Activated CD8-positive, alpha-beta T cell treated with anti-CD3 and anti-CD28 coated beads, Interleukin-2, amount 10 ng/mL, durations not matched to agents 7 days and 5 days (primary cell): ENCODE data around the gene OR6K3. TPM values are rescaled to one million over a fixed set of nuclear protein-coding genes. Genes with fewer than 3 reads are reported as not detected.

Source experiments
- ATAC-seq: fragments of 150-1000 bp; cut with Tn5 transposase; one replicate; pipeline ENCODE4 v1.10.0; 2021; ENCODE audit warnings: moderate library complexity
- CTCF ChIA-PET: fragments of 350-600 bp; sonication (Branson Sonifier 250); formaldehyde crosslinking; loops from one replicate; lab custom pipeline; 2021; ENCODE audit warnings: antibody characterized with exemption; lab: Charles Lee
- POLR2A ChIA-PET: fragments of 350-600 bp; sonication (Branson Sonifier 250); formaldehyde crosslinking; loops from one replicate; lab custom pipeline; 2021; ENCODE audit warnings: antibody characterized with exemption; lab: Charles Lee
- DNase-seq: peaks from one replicate; pipeline ENCODE4 v3.0.0-alpha.2; 2020
- H3K27ac Mint-ChIP-seq: one replicate; pipeline ENCODE4 v1.8.0; 2021; ENCODE audit warnings: mild to moderate bottlenecking, mixed read lengths
- H3K27me3 Mint-ChIP-seq: one replicate; pipeline ENCODE4 v1.8.0; 2021; ENCODE audit warnings: low read depth, mixed read lengths
- H3K36me3 Mint-ChIP-seq: one replicate; pipeline ENCODE4 v1.8.0; 2021; ENCODE audit warnings: low read depth, mixed read lengths
- H3K4me1 Mint-ChIP-seq: one replicate; pipeline ENCODE4 v1.8.0; 2021; ENCODE audit warnings: low read depth, mixed read lengths
- H3K4me3 Mint-ChIP-seq: one replicate; pipeline ENCODE4 v1.8.0; 2021; ENCODE audit warnings: mild to moderate bottlenecking, mixed read lengths
- H3K9me3 Mint-ChIP-seq: one replicate; pipeline ENCODE4 v1.8.0; 2022; ENCODE audit warnings: mixed read lengths; ENCODE audit not compliant: insufficient read depth
- total RNA-seq, 2 experiments: library from RNA; stranded (reverse); gene quantifications; one replicate each; pipeline ENCODE4 v1.2.3, GENCODE V29; 2021

The OR6K3 gene
- total RNA-seq, 2 experiments from 2014 or later, result not detected

GRCh38 chr1:158686111-158687009 lies 34.2 kb downstream of the OR6K3 start, which contains the start of gene SPTA1:
SPTA1 (minus strand) TSS chr1:158686715; CDS start chr1:158686517, 198 bp downstream.
- no peaks in the 10 kb centered on the region for H3K9me3 Mint-ChIP-seq
- H3K36me3 Mint-ChIP-seq, result no peaks in the 10 kb centered on the region
- no peak within 1 kb of the TSS for H3K4me3 Mint-ChIP-seq
- no peaks in the 10 kb centered on the region for H3K4me1 Mint-ChIP-seq
- ChIA-PET CTCF (interaction anchor here (1.3 kb wide), 1 partner anchor 9 kb away, joined by 3 read pairs; no protein-coding TSS in a partner anchor), POLR2A (no interaction called here)
- peaks cover 17% of the 10 kb centered on the region for H3K27me3 Mint-ChIP-seq
- ATAC-seq, result no peak
- H3K27ac Mint-ChIP-seq, result no peak within 1 kb of the TSS
- DNase-seq, result no peak

GRCh38 chr1:158685085-158685484 lies 35.4 kb downstream of the OR6K3 start:
- DNase-seq, result no peak
- Mint-ChIP-seq H3K4me1 (no peaks in the 10 kb centered on the region), H3K27me3 (peaks cover 17% of the 10 kb centered on the region), H3K9me3 (no peaks in the 10 kb centered on the region), H3K4me3 (no peak overlapping the region), H3K27ac (no peak overlapping the region), H3K36me3 (no peaks in the 10 kb centered on the region)
- POLR2A ChIA-PET, result no interaction called here
- CTCF ChIA-PET, result interaction anchor here (1.3 kb wide), 1 partner anchor 11 kb away, joined by 3 read pairs; no protein-coding TSS in a partner anchor
- ATAC-seq, result no peak

- Mint-ChIP-seq H3K4me1 (no peaks in the 10 kb centered on the region), H3K9me3 (no peaks in the 10 kb centered on the region), H3K36me3 (no peaks in the 10 kb centered on the region), H3K27ac (no peak overlapping the region), H3K4me3 (no peak overlapping the region), H3K27me3 (peaks cover 12% of the 10 kb centered on the region)
- DNase-seq (no peak), ATAC-seq (no peak)
- ChIA-PET CTCF (no interaction called here), POLR2A (no interaction called here)
Observed at GRCh38 chr1:158681606-158682005, 38.9 kb downstream of the OR6K3 start.

- Mint-ChIP-seq H3K27ac (no peak overlapping the region), H3K27me3 (peaks cover 8% of the 10 kb centered on the region), H3K9me3 (no peaks in the 10 kb centered on the region), H3K4me1 (no peaks in the 10 kb centered on the region), H3K36me3 (no peaks in the 10 kb centered on the region), H3K4me3 (no peak overlapping the region)
- ChIA-PET CTCF (no interaction called here), POLR2A (no interaction called here)
- no peak for ATAC-seq
- DNase-seq, result no peak
Observed at GRCh38 chr1:158679289-158679688, 41.2 kb downstream of the OR6K3 start.

GRCh38 chr1:158675563-158676323 lies 44.8 kb downstream of the OR6K3 start:
- no peaks in the 10 kb centered on the region for H3K4me1 Mint-ChIP-seq
- H3K27ac Mint-ChIP-seq, result no peak overlapping the region
- DNase-seq (no peak), ATAC-seq (no peak)
- H3K9me3 Mint-ChIP-seq, result no peaks in the 10 kb centered on the region
- peaks cover 2% of the 10 kb centered on the region for H3K27me3 Mint-ChIP-seq
- H3K36me3 Mint-ChIP-seq, result no peaks in the 10 kb centered on the region
- H3K4me3 Mint-ChIP-seq, result no peak overlapping the region
- ChIA-PET CTCF (no interaction called here), POLR2A (no interaction called here)

GRCh38 chr1:158674302-158674701 lies 46.2 kb downstream of the OR6K3 start:
- no peaks in the 10 kb centered on the region for H3K9me3 Mint-ChIP-seq
- H3K27me3 Mint-ChIP-seq, result peaks cover 2% of the 10 kb centered on the region
- no peak overlapping the region for H3K27ac Mint-ChIP-seq
- ChIA-PET CTCF (no interaction called here), POLR2A (no interaction called here)
- DNase-seq (no peak), ATAC-seq (no peak)
- H3K4me1 Mint-ChIP-seq, result no peaks in the 10 kb centered on the region
- H3K4me3 Mint-ChIP-seq, result no peak overlapping the region
- no peaks in the 10 kb centered on the region for H3K36me3 Mint-ChIP-seq

Other genes starting within 250 kb of the OR6K3 start
- not detected for gene OR10R2, start 248.5 kb downstream of the OR6K3 start, total RNA-seq
- not detected for gene OR6Y1, start 166.3 kb downstream of the OR6K3 start, total RNA-seq
- not detected for gene OR6P1, start 150.1 kb downstream of the OR6K3 start, total RNA-seq
- gene OR10X1, start 140.8 kb downstream of the OR6K3 start, total RNA-seq, result not detected
- gene OR10Z1, start 115.5 kb downstream of the OR6K3 start, total RNA-seq, result not detected
- gene SPTA1, start 34.0 kb downstream of the OR6K3 start, total RNA-seq, result not detected
- not detected for gene OR6K2, start 20.1 kb downstream of the OR6K3 start, total RNA-seq
- gene OR6K6, start 34.0 kb upstream of the OR6K3 start, total RNA-seq, result not detected
- not detected for gene OR6N1, start 51.5 kb upstream of the OR6K3 start, total RNA-seq
- not detected for gene OR6N2, start 60.5 kb upstream of the OR6K3 start, total RNA-seq
- not detected for gene MNDA, start 110.6 kb upstream of the OR6K3 start, total RNA-seq
- gene PYHIN1, start 210.8 kb upstream of the OR6K3 start, total RNA-seq, result 10 to 100 TPM; 11.5 to 12.5 TPM